ENCODE results near the gene PHF2.

PHF2 gene

GRCh38 chr9:93587651-93588347 lies 11.4 kb downstream of the PHF2 start:
- DNase-seq, result no peak

- no peak for DNase-seq
Observed at GRCh38 chr9:93588641-93589609, 12.5 kb downstream of the PHF2 start.

GRCh38 chr9:93589688-93590087 lies 13.3 kb downstream of the PHF2 start:
- no peak for DNase-seq

GRCh38 chr9:93590609-93591234 lies 14.3 kb downstream of the PHF2 start:
- no peak for DNase-seq

- DNase-seq, result no peak
Observed at GRCh38 chr9:93591301-93592007, 15.1 kb downstream of the PHF2 start.

DNA sequence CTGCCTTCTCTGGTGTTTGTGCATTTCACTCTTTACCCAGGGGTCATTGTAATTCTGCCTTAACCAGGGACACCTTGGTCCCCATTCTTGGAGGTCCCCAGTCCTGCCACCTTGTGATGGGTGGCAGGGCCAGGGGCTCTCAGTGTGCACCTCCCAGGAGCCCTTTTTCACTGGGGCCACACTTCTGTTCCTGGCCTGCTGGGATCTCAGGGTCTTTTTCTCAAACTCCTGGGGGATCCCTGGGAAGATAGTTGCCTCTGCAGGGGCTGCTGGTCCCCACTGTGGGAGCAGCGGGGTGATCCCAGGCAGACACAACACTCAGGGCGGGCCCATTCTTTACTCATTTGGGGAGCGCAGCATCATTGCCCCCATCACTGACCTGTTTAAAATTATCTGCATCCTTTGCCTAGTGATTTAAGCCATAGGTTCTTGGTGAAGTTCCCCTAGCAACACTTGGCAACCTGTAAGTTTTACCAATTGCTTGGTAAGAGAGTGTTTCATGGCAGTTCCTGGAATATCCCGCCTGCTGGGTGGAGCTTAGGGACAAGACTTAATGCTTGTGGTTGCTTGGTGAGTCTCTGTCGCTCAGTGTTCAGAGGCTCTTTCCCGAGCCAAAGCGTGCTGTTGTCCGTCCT lies 15.7 kb downstream of the PHF2 start:
- no peak for DNase-seq

GRCh38 chr9:93592643-93593021 lies 16.2 kb downstream of the PHF2 start:
- DNase-seq, result no peak

DNA sequence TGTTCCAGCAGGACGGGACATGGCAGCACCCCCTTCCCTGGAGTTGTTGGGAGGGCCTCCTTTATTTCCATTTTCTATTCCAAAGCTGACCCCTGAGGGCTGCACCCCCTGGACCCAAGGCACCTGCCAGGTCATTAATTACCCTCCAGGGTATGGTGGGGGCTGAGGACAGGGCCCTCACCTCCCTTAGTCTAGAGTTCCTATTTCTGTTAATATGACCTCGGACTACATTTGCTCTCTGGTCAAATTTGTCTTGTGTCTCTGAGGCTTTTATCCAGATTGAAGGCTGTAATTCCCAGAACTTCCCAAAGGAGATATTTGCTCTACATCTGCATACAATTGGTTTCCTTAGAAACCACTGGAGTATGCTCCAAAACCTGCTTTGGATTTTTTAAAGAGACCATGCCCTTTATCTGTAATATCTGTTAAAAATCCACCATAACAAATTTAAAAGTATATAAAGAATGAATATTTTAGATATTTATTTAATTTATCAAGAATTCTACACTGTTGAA lies 16.8 kb downstream of the PHF2 start:
- DNase-seq, result no peak

- no peak for DNase-seq
Observed at GRCh38 chr9:93594041-93594756, 17.8 kb downstream of the PHF2 start.

- DNase-seq, result no peak
Observed at GRCh38 chr9:93595461-93595860, 19.1 kb downstream of the PHF2 start.

DNA sequence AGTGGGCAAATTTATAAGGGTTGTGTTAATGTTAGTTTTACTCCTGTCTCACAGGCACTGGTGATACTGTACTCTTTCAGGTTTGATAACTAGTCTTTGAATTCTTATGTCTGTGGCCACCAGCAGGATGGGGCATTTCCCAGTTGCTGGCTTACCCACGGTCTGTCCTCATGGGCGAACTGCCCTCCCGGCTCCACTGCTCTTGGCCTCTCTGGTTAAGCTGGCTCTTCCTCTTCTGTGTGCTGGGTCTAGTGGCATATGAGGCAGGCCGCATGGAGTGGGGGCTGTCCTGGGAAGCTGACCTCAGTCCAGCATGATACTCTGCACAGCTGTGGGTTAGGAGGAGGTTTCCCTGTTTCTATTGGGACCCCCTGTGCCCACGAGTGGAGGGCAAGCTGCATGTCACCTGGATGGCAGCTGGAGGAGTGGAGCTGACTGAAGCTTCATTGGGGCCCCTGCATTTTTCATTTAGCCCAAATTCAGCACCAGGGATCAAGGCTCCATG lies 19.5 kb downstream of the PHF2 start:
- DNase-seq, result no peak

- no peak for DNase-seq
Observed at GRCh38 chr9:93596399-93596798, 20.0 kb downstream of the PHF2 start.

- no peak for DNase-seq
Observed at GRCh38 chr9:93597142-93597706, 20.8 kb downstream of the PHF2 start.

GRCh38 chr9:93597871-93598646 lies 21.7 kb downstream of the PHF2 start:
- DNase-seq, result no peak

DNA sequence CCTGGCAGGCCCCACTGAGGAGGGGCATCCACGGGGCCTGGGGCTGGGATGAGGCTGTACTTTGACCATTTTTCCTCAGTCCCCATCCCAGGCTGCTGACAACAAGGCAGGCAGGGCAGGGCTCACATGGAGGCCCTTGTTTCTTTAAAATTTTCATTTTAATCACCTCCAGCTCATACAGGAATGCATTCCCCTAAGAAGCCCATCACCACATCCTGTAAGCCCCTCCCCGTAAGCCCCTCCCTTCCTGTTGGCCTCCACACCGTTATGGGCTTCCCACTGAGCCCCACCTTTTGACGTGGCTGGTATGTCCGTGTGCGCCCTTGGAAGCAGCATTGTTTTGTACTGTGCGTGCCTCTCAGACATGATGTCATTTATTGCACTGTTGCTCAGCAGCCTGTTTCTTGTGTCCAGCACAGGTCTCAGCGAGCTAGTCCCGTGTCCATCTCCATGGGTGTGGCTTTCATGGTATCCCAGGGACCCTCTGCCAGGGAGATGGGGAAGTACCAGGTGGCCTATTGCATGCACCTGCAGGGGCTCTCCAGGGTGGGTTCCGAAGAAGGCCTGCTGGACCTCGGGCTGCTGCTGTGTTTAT lies 22.4 kb downstream of the PHF2 start:
- DNase-seq, result no peak

DNA sequence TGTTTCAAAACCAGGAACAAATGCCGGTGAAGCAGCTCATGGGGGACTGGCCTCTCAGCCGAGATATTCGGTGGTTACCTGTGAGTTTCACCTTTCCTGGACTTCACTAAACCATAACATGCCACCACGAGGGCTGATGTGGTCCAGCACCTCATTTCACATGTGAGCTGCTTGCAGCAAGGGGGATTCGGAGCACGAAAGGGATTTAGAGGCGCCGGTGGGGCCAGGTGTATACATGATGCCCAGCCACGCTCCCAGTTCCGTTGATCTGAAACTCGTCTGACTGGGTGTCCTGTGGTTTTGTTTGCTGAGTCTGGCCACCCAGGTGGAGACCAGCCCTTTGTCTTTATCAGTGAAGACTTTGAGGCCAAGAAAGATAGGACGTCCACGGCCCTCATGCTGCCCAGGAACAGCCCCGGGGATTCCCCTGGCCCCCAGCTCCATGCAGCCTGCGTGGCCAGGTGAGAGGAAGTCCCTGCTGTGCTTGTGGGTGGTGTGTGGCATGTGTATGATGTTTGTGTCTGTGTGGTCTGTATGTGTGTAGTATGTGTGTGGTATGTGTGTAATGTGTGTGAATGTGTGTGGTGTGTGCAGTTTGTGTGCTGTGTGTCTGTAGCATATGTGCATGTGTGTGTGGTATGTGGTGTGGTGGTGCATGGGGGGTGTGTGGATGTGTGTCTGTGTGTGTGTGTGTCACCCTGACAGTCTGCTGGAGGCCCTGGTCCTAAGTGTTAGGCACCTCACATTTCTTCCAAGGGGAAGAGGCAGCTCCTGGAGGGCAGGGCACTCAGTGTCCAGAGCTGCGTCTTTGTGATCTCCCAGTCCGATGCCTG lies 23.4 kb downstream of the PHF2 start:
- no peak for DNase-seq

GRCh38 chr9:93600504-93600903 lies 24.1 kb downstream of the PHF2 start:
- peak; percentile 47 for DNase-seq

GRCh38 chr9:93601063-93601462 lies 24.7 kb downstream of the PHF2 start:
- no peak for DNase-seq

DNA sequence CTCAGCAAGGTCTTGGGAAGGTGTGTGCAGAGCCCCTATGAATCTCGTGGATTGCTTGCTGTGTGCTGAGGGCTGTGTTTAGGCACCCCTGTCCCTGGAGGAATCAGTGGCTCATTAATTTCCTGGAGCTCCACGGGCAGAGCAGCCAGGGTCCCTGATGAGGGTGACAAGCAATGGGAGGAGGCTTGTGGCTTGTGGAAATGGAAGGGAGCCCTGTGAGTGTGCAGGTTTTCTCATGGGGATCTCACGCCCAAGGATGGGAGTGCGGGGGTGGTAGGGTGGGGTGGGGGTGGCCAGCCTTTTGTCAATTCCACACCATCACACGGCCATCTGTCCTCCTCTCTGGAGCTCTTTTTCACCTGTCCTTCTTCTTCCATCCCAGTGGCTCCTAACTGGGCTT lies 25.3 kb downstream of the PHF2 start:
- DNase-seq, result no peak

All from NCI-H2081 treated with DMSO at 0.1 percent for 48 hours (cell line).